OCI-LY1 (cell line): ENCODE results near the gene TRAF6.

Source experiments
- H2AFZ ChIP-seq: fragments of 200-600 bp; sonication (generic), shearing (Covaris generic); 2 replicates; pipeline ENCODE4 v1.6.0; 2014; ENCODE audit warnings: antibody characterized with exemption, mild to moderate bottlenecking, low read length
- H3F3A ChIP-seq: fragments of 200-600 bp; sonication (generic), shearing (Covaris generic); 2 replicates; pipeline ENCODE4 v1.6.0; 2014; ENCODE audit warnings: mild to moderate bottlenecking, antibody characterized with exemption, low read length, moderate library complexity; ENCODE audit not compliant: insufficient read depth
- H3K27ac ChIP-seq: fragments of 200-600 bp; sonication (generic); 2 replicates; pipeline ENCODE4 v1.5.1; 2014; ENCODE audit warnings: low read length, mixed run types, mild to moderate bottlenecking, low read depth; ENCODE audit not compliant: poor library complexity, severe bottlenecking
- H3K27me3 ChIP-seq: fragments of 200-600 bp; sonication (generic); 2 replicates; pipeline ENCODE4 v1.6.0; 2014; ENCODE audit warnings: antibody characterized with exemption, mild to moderate bottlenecking, low read length, moderate library complexity; ENCODE audit not compliant: insufficient read depth
- H3K36me3 ChIP-seq: fragments of 200-600 bp; sonication (generic); 2 replicates; pipeline ENCODE4 v1.6.1; 2014; ENCODE audit warnings: mild to moderate bottlenecking, antibody characterized with exemption, low read length, moderate library complexity, mixed read lengths; ENCODE audit not compliant: insufficient read depth
- H3K4me1 ChIP-seq: fragments of 200-600 bp; sonication (generic); 2 replicates; pipeline ENCODE4 v1.5.1; 2014; ENCODE audit warnings: mild to moderate bottlenecking, low read length, moderate library complexity; ENCODE audit not compliant: insufficient read depth, severe bottlenecking
- H3K4me2 ChIP-seq: fragments of 200-600 bp; sonication (generic), shearing (Covaris generic); 2 replicates; pipeline ENCODE4 v1.6.1; 2014; ENCODE audit warnings: low read length
- H3K4me3 ChIP-seq: fragments of 200-600 bp; sonication (generic); 2 replicates; pipeline ENCODE4 v1.5.1; 2014; ENCODE audit warnings: low read length, low read depth, mild to moderate bottlenecking, mixed read lengths; ENCODE audit not compliant: poor library complexity, severe bottlenecking
- H3K79me2 ChIP-seq: fragments of 200-600 bp; shearing (Covaris generic); 2 replicates; pipeline ENCODE4 v1.6.1; 2016; ENCODE audit warnings: mixed run types, low read length, mixed read lengths; ENCODE audit not compliant: insufficient read depth
- H3K9ac ChIP-seq: fragments of 200-600 bp; sonication (generic), shearing (Covaris generic); 2 replicates; pipeline ENCODE4 v1.6.1; 2014; ENCODE audit warnings: mild to moderate bottlenecking, low read length, mixed read lengths
- H3K9me2 ChIP-seq: fragments of 200-600 bp; sonication (generic), shearing (Covaris generic); 2 replicates; pipeline ENCODE4 v1.6.1; 2014; ENCODE audit warnings: low read depth, mild to moderate bottlenecking, low read length, mixed read lengths
- H3K9me3 ChIP-seq: fragments of 200-600 bp; shearing (Covaris generic); 2 replicates; pipeline ENCODE4 v1.6.1; 2014; ENCODE audit warnings: low read length, mixed read lengths
- H4K20me1 ChIP-seq: fragments of 200-600 bp; sonication (generic), shearing (Covaris generic); 2 replicates; pipeline ENCODE4 v1.6.0; 2016; ENCODE audit warnings: mild to moderate bottlenecking, low read length; ENCODE audit not compliant: insufficient read depth
- EZH2 ChIP-seq: fragments of 200-600 bp; sonication (generic), shearing (Covaris generic); IDR thresholded peaks from 2 replicates; pipeline ENCODE4 v1.8.0; 2017; ENCODE audit warnings: borderline replicate concordance, mixed run types, mild to moderate bottlenecking, antibody characterized with exemption, low read length, moderate library complexity, mixed read lengths
- TF ChIP-seq, protein P1 (sequence below): fragments of 200-600 bp; sonication (generic), shearing (Covaris generic); IDR thresholded peaks from 2 replicates; pipeline ENCODE4 v1.5.1; 2017; ENCODE audit warnings: mild to moderate bottlenecking, antibody characterized with exemption, low read length, moderate library complexity, mixed read lengths

TRAF6 gene

DNA sequence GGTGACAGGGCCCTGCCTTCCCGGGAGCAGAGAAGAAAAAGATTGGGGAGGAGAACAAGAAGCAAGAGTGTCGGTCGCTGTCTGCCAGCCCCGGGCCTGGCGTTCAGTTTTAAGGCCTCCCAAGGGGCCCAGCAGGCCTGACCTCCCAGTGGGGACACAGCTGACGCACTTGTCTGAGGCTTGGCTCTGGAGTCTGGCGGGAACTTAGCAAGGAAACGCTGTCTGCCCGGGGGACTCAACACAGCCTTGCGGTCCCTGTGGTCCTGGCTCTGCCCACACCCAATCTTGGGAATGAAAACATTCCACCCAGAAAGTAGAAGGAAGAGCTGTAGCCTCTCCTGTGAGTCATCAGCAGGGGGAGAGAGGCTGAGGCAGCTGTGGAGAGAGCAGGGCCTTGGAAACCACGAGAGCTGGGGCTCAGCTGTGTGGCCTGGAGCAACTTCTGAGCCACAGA lies 54.4 kb downstream of the TRAF6 start:
- Histone ChIP-seq H3K79me2 (no peaks in the 10 kb centered on the region), H3K9me2 (no peaks in the 10 kb centered on the region), H3K27me3 (no peaks in the 10 kb centered on the region; the same call in 1 of the 2 replicates), H3K4me2 (no peak overlapping the region), H4K20me1 (no peaks in the 10 kb centered on the region), H2AFZ (no peak overlapping the region), H3K4me1 (no peaks in the 10 kb centered on the region), H3K9ac (no peak overlapping the region), H3K9me3 (no peaks in the 10 kb centered on the region), H3F3A (no peaks in the 10 kb centered on the region), H3K4me3 (no peak overlapping the region), H3K27ac (no peak overlapping the region), H3K36me3 (no peaks in the 10 kb centered on the region)
- TF ChIP-seq, protein P1, sequence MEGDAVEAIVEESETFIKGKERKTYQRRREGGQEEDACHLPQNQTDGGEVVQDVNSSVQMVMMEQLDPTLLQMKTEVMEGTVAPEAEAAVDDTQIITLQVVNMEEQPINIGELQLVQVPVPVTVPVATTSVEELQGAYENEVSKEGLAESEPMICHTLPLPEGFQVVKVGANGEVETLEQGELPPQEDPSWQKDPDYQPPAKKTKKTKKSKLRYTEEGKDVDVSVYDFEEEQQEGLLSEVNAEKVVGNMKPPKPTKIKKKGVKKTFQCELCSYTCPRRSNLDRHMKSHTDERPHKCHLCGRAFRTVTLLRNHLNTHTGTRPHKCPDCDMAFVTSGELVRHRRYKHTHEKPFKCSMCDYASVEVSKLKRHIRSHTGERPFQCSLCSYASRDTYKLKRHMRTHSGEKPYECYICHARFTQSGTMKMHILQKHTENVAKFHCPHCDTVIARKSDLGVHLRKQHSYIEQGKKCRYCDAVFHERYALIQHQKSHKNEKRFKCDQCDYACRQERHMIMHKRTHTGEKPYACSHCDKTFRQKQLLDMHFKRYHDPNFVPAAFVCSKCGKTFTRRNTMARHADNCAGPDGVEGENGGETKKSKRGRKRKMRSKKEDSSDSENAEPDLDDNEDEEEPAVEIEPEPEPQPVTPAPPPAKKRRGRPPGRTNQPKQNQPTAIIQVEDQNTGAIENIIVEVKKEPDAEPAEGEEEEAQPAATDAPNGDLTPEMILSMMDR = no peak
- TF ChIP-seq EZH2 = no peak

DNA sequence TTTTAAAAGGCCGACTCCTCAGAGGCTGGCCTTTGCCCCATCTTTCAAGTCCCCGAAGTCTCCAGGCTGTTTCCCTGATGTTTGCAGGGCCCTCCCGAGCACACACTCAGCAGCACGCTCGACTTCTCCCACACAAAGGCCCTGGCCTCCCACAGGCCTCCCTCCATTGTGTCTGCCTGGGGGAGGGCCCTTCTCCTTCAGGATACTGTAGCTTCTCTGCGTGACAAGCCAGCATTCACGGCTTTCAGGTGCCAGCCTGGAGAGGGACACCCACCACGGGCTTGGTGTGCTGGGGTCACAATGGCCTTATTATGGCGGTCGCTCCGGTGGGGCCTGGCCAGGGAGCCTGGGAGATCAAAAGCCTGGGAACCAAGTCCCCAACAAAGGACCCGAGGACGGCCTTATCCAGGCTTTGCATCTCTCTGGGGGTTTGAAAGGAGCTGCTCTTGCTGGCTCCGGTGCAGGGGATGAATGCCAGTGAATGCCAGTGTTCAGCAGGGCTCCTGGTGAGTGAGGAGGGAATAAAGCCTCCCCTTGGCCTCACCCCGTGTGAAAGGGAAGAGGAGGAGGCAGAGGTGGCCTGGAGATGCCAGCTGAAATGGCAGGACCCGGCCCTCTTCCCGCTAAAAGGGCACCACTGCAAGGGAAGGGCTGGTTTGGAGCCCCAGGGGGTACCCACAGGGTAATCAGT lies 55.0 kb downstream of the TRAF6 start:
- Histone ChIP-seq H3K4me1 (no peaks in the 10 kb centered on the region), H3K9me2 (no peaks in the 10 kb centered on the region), H3K79me2 (no peaks in the 10 kb centered on the region), H3K9ac (no peak overlapping the region), H3K27me3 (no peaks in the 10 kb centered on the region), H3K9me3 (no peaks in the 10 kb centered on the region), H2AFZ (no peak overlapping the region), H3K36me3 (no peaks in the 10 kb centered on the region), H4K20me1 (no peaks in the 10 kb centered on the region), H3F3A (no peaks in the 10 kb centered on the region), H3K4me2 (no peak overlapping the region), H3K4me3 (no peak overlapping the region), H3K27ac (no peak overlapping the region)
- TF ChIP-seq EZH2 = no peak
- TF ChIP-seq, protein P1 = no peak

DNA sequence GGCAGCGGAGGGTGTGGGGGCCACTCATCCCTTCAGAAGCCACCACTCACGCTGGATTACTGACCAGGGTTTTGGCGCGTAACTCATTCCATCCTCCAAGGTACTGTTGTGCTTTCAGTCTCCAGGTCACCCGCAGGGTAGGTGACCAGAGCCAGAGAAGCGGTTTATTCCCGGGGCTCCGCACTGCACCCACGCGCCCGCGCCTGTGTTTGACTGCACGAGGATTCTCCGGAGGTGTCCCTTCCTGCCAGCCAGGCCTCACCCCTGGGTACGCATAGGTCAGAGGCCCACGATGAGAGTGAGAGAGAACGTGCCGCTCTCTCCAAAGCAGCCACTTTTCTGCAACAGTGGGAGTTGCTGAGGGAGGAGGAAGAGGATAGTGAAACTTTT lies 55.5 kb downstream of the TRAF6 start:
- Histone ChIP-seq H3K9me2 (no peaks in the 10 kb centered on the region), H3K4me1 (no peaks in the 10 kb centered on the region), H3K36me3 (no peaks in the 10 kb centered on the region), H3K9ac (no peak overlapping the region), H3K79me2 (no peaks in the 10 kb centered on the region), H3K27me3 (no peaks in the 10 kb centered on the region), H3K4me3 (no peak overlapping the region), H3K27ac (no peak overlapping the region), H3F3A (no peaks in the 10 kb centered on the region), H4K20me1 (no peaks in the 10 kb centered on the region), H2AFZ (no peak overlapping the region), H3K4me2 (no peak overlapping the region), H3K9me3 (no peaks in the 10 kb centered on the region)
- TF ChIP-seq EZH2 = no peak
- TF ChIP-seq, protein P1 = no peak
